Stimulated activated naive CD8-positive, alpha-beta T cell treated with anti-CD3 and anti-CD28 coated beads, Interleukin-15, Interleukin-2, amounts not matched to agents 100 U/mL and 50 U/mL, for 24 hours (primary cell): ENCODE measurements around the gene G0S2.
"Not testable (repeated sequence)": the region's sequence is repeated elsewhere in the genome, so short reads cannot be mapped to it uniquely, and the experiment has no call there.

Experiments
- ATAC-seq: fragments of 150-1000 bp; cut with Tn5 transposase; one replicate; pipeline ENCODE4 v1.10.0; 2021
- DNase-seq: peaks from one replicate; pipeline ENCODE4 v3.0.0; 2021

Gene G0S2

DNA sequence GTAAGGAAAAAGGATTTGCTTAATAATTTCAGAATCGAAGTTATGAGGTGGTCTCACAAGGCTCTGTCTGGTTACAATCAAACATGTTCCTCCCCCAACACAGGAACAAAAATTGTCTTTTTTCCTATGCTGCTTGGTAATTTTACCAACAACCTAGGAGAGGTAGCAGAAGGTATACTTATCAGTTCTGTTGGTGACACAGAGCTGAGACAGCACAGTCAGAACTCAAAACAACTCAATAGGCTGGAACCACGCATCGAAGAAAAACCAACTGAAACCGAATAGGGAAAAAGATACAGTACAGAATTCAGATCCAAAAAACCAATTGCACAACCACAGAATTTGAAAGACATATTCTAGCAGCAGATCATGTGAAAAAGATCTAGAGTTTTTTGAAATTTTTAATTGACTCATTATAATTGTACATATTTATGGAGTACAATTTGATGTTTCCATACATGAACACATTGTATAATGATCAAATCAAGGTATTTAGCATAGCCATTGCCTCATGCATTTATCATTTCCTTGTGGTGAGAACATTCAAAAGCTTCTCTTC is 3.8 kb downstream of the G0S2 start:
- DNase-seq (no peak), ATAC-seq (no peak)

DNA sequence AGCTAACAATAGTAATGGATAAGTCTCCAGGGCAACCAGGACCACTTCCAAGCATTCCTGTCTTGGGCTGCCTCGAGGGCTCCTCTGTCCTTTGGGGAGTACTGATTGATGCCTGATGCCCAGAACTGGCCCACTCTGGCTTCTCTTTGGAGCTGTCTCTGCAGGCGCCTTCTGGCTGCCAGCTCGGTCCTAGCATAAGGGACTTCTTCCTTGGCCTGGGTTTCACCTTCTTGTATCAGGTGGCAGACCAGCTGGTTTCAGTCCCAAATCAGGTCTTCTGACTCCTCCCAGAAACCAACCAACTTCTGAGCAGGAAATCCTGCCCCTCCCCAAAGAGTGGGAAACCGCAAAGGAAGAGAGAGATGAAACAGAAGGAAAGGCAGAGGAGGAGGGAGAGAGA is 10.6 kb downstream of the G0S2 start:
- DNase-seq (no peak), ATAC-seq (no peak)

DNA sequence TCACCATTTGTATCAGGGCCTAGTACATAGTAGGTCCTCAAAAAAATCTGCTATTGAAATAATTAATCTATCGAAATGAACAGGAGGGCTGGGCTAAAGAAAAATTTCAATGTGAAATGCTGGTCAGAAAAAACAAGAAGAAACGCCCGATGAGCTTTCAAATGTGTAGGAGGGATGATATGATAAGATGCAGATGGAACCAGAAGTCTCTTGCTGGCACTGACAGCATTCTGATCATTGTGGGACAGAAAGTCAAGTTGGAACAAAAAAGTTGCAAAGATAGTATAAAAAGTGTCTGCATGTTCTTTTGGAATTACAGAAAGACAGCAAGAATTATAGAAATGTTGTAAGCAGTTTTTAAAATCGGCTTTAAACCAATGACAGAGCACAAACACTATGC is 11.1 kb downstream of the G0S2 start:
- ATAC-seq, result no peak
- DNase-seq, result no peak

DNA sequence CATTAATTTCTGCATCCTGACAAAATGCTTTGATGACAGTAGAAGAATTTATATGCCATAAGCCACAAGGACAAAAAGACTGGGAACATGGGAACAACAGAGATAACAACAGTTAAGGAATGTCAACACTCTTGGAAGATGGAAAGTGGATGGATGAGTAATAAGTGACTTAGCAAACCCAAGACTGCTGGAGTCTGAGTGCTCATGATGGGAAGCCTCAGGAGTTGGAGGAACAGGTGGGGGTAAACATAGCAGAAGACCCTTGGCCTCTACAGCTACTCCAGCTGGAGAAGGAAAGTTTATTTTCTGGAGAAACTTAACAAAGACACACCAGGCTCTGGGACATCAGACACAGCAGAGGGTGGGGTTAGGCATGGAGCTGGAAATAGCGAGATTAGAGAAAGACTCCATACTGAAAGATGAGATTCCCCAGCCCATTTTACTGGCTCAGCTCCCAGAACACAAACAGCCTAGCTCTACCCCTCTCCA is 13.6 kb downstream of the G0S2 start:
- ATAC-seq (no peak), DNase-seq (no peak)

DNA sequence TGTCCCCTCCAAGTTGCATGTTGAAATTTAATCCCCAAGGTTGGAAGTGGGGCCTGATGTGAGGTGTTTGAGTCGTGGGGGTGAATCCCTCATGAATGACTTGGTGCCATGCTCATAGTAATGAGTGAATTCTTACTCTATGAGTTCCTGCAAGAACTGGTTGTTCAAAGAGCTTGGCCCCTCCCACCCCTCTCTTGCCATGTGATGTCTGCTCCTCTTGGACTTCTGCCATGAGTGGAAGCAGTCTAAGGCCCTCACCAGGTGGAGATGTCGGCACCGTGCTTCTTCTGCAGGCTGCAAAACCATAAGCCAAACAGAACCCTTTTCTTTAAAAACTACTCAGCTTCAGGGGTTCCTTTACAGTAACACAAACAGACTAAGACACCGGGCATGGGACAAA is 14.3 kb downstream of the G0S2 start:
- DNase-seq, result no peak
- no peak for ATAC-seq

DNA sequence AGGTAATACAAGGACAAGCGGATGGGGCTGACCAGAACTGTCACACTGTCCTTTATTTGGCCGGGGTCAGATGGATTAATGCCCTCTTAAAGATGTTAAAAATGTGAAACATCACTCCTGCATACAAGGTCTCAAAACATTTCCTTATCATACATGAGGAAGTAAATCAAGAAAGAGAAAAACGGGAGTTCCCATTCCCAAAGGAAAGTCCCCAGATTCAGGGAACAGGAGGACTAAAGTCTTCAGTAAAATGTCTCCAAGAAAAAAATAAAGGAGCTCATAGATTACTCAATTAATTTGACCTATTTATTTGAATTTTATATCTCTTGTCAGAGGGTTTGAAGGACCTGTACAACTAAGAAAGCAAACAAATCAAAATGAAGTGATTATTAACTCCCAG is 16.0 kb downstream of the G0S2 start:
- DNase-seq (no peak), ATAC-seq (no peak)

DNA sequence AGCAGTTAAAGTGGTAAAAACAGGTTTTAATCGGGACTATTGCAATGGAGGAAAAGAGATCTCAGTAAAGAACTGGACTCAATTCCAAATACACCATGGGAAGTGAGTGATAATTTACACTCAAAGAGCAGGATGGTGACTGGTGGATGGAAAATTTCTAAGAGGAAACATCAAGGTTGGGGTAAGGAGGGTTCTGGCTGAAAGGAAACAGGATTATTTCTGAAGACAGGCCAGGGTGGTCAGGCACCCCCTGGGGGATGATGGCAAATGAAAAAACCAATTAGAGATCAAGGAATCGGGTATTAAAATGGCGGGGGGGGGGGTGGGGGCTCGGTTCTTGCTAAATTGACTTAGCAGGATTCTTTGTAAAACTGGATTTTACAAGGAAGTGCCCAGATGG is 17.1 kb downstream of the G0S2 start:
- ATAC-seq (no peak), DNase-seq (no peak)

DNA sequence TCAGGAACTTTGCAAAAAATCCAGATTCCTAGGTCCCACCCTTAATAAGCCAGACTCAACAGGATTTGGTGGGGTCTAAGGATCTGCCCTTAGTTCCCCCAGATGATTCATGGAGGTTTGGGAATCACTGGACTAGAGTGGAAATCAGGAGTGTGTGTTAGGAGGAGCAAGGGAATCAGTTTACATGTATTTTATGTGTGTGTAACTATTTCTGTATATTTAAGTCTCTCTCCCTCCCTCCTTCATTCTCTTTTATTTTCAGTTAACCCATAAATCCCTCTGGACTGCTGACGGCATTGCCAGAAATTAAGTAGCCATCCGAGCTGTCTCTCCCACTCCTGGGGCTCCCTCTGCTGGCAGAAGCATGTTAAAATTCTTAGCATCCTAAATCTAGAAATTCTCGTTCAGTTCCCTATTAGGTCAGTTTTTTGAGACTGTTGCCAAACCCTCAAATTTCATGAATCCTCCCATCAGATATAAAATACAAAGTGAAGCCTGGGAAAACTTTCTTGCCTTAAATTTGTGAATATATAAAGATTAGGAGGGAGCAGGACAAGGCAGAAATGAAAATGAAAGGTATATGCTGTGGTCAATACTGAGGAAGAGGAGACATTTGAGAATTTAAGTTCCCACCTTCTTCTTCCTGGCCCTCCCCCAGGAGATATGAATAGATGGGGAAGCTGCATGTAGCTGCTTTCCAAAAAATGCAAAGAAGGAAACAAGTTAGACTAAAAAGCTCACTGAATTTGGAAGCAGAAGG is 17.7 kb downstream of the G0S2 start:
- DNase-seq (peak; percentile 86), ATAC-seq (peak; percentile 56)

DNA sequence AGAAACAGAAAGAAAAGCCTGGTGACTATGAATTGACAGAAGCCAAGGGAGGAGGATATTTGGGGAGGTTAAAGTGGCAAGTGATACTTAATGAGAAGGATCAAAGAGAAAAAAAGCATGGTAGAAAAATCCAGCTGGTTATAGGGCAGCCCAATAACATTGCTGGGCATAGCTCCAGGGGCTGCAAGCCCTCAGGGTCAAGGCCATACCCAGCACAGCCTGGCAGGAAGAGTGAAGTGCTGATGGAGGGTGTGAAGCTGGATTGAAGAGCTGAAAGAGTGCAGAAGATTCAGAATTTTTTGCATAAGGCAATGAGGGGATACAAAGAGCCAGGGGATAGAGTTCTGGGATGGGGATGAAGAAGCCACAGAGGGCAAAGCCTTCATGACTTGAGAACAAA is 21.5 kb downstream of the G0S2 start:
- DNase-seq (no peak), ATAC-seq (no peak)

DNA sequence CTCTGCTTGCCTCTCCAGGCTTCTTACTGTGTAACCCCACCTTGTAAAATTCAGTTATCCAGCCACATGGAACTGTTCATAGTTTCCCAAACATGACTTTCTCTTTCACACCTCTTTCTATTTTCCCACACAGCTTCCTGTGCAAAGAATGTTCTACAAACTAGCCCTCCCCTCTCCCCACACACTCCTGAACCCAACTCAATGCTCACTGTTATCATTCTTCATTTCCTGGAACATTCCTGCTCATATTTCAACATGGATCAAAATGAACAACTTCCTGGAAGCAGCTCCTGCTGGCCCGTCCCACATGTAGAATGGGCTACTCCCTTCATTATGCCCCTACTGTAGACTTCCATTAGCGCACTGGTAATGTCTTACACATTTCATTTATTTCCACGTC is 21.9 kb downstream of the G0S2 start:
- DNase-seq (no peak), ATAC-seq (peak; percentile 45)

DNA sequence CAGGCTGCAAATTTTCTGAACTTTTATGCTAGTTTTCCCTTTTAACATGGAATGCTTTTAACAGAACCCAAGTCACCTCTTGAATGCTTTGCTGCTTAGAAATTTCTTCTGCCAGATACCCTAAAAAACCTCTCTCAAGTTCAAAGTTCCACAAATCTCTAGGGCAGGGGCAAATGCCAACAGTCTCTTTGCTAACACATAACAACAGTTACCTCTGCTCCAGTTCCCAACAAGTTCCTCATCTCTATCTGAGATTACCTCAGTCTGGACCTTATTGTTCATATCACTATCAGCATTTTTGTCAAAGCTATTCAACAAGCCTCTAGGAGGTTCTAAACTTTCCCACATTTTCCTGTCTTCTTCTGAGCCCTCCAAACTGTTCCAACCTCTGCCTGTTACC is 25.5 kb downstream of the G0S2 start:
- not testable (repeated sequence) for DNase-seq, ATAC-seq

DNA sequence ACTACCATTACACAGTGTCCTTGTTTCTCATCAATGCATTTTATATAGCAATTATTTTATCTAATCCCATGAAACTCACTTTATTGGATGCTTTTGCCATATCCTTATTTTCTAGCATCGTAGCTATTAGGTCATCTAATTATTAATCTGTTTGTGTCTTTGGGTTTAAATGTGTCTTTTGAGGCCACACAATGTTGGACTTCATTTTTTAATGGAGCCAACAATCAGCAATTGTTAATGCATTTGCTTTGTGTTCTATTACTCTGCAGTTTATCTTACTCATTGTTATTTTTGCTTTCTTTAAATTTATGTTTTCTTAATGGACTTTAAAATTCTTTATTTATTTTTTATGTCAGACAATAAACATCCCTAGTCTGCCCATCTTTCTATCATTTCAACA is 27.6 kb downstream of the G0S2 start:
- no peak for DNase-seq
- ATAC-seq, result no peak

DNA sequence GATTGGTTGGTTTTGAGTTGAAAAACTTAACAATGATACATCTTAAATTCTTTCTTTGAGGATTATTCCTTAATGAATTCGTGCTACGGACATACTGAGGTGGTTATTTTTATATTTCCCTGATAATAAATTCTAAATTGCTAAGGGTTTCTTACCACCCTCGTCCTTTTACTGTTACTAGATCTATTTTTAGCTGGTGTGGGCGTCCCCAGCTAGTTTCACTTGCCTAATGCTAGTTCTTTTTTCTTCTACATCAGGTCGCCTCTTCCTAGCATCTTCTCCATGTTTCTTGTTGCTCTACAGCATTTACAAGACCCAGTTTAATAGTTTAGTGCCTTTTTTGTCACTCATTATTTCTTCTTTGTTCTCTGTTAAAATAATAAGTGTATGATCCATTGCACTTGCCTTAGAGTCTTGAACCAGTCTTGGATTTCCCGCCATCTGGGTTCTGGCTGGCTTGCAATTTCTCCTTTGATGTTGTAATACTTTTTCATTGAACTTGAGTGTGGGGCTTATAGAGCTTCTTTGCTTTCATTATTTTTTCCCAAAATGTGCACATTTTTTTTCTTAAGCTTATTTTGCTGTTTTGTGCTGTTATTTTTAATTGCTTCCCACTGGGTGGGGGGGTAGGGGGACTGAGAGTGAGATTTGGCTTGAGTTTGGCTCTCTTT is 28.8 kb downstream of the G0S2 start:
- ATAC-seq, result no peak

DNA sequence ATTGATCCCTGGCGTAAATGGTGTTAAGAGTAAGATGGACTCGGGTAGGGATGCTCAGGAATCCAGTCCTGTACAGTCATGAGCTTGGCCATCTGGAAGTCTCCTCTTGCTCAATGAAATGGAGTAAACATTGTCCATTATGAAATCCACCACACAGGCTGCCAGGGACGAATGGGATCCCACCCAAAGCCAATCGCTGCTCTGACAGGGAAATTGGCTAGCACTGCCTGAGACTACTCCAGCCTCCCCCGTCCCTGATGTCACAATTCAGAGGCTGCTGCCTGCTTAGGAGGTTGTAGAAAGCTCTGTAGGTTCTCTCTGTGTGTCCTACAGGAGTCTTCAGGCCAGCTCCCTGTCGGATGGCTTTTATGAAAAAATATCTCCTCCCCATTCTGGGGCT is 29.4 kb downstream of the G0S2 start, which contains the start of gene HSD11B1:
Gene HSD11B1, plus strand, starts transcription at position 263 of the 400 bp plus-strand sequence. Its CDS starts 97 bp downstream, at position 360.
- DNase-seq (no peak), ATAC-seq (no peak)

More for the DNA sequence above, 28.8 kb downstream of the G0S2 start:
- no peak for DNase-seq

DNA sequence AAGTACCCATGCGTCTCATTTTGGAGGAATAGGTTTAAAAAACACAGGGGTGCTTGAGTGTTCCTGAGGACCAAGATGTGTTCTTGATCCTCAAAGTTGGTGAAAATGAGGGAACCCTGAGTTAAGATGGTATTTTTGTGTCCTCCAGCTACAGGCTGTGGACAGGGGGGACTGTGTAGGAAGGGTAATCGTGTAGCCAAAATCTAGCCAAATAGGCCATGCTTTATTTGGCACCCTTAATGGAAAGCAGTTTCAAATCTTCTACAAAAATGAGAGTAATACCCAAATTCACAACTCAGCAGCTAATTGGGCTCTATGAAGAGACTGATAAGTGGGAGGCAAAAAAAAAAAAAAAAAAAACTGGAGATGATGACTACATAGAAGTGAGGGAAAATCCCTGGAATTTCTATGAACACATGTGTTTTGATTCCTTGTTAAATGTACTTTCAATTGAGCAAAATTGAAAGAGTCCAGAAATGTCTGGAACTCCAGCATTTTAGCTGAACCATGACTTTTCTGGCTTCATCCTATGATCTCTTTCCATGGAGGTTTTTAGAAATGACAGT is 29.9 kb downstream of the G0S2 start:
- DNase-seq (no peak), ATAC-seq (no peak)

DNA sequence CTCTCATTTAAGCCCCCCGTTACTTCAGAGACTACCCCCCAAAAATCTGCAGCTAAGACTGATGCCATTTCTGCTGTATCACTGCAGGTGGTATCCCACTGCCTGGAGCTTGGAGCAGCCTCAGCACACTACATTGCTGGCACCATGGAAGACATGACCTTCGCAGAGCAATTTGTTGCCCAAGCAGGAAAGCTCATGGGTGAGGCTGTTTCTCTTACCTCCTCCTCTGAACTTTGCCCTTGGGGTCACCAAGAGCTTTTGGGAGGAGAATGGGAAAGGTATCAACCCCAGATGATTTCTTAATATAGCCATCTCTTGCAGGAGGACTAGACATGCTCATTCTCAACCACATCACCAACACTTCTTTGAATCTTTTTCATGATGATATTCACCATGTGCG is 31.4 kb downstream of the G0S2 start:
- DNase-seq (no peak), ATAC-seq (no peak)

DNA sequence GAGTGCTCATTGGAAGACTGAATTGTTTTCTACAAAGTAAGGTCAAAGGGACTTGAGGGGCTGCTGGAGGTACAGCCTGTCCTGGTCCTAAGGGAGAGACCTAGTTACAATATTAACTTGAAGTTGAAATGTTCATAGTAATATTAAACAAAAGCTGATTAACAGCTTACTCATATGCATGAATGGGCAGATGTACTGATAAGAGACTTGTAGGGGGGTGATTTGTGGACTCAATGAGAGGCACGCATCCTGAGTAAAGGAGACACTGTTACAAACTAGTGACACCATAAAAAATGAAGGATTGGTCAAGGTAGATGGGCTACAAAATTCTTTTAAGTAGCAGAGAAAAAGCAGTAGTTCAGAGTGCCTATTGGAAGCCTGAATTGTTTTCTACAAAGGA is 32.1 kb downstream of the G0S2 start:
- DNase-seq, result no peak
- no peak for ATAC-seq

DNA sequence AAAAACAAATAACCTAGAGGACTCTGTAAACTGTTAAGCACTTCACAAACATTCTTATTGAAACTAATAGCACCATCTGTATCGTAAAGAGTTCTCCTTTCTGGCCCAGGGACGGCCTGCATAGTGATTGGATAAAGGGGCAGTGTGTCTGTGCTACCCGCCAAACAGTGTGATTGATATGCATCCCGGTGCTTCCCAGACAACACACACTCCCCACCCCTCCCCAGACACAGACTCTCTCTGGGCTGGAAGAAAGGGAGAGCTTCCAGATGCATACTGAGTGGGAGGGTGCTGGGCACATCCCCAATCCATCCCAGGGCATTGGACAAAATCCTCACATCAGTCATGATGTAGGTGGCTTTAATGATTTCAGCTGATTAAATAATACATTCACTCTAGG is 33.1 kb downstream of the G0S2 start:
- ATAC-seq (no peak), DNase-seq (no peak)

DNA sequence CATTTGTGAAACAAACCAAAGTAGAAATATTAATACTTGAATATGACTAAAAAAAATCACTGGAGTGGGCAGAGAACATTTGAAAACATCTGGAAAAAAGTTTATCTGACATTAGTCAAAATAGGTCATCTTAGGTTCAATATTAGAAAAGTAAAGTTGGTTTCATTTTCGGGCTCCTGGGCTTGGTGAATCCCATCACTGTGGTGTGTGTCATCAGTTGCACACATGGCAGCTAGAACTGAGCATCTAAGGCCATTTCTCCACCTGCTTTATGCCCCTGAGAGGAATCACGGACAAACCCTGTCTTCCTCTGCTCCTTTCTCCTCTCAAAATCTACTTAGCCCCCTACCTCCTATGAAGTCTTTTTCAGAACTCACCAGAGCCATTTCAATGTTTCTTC is 34.9 kb downstream of the G0S2 start:
- DNase-seq, result no peak
- ATAC-seq, result peak; percentile 71

DNA sequence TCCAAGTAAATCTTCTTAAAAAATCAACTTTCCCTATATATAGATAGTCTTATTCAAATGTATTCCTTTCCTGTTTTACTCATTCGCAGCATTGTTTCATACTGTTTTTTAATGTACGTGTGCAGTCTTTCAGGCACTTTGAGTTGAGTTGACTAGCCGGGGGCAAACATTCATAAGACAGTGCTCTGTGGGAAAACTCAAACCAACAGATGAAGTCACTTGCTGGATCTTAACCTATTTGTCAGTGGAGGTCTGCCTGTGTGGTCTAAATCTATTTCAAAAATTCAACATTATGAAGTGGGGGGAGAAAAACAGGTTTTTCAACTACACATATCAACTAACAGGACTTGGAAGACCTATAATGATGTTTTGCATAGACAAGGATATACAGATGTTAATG is 35.6 kb downstream of the G0S2 start:
- DNase-seq (no peak), ATAC-seq (peak; percentile 48)

DNA sequence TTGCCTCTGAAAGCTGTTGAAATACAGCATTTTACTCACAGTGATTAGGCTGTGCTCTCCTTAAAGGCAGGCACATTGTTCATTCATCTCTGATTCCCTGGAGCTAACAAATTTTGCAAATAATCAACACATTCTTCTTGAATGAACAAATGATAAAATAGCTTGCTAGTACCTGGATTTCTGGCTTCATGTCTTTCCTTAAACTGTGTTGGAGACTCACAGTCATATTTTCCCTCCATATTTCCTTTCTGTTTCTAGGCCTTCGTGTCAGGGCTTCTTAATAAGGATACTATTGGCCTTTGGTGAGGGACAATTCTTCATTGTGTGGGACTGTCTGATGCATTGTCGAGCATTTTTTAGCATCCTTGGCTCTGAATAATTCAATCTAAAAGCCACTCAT is 39.1 kb downstream of the G0S2 start:
- no peak for ATAC-seq

DNA sequence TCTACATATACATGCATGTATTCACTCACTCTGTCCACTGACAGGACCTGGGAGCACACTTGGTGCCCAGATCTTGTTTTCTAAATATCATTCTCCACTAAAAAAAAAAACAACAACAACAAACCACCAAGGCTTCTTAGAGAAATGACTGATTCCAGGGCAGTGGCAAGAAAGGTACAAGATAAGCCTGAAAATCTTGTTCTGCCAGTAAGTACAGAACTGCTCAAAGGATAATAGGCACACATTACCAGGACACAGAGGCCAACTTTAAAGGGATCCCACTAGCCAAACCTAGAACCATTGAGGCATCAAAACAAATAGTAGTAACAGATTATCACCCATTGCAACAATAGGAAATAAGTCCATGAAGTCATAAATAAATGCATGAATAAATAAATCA is 40.1 kb downstream of the G0S2 start:
- ATAC-seq (no peak), DNase-seq (no peak)

More for the DNA sequence above, 39.1 kb downstream of the G0S2 start:
- no peak for DNase-seq

DNA sequence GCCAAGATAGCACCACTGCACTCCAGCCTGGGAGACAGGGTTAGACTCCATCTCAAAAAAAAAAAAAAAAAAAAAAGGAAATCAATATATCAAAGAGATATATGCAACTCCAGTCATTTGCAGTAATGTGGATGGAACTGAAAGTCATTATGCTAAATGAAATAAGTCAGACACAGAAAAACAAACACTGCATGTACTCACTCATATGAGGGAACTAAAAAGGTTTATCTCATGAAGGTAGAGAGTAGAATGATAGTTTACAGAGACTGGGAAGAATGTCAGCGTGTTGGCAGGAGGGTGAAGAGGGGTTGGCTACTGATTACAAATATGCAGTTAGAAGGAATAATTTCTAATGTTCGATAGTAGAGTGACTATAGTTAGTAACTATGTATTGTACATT is 42.6 kb downstream of the G0S2 start:
- ATAC-seq, result peak; percentile 64

More for the DNA sequence above, 42.6 kb downstream of the G0S2 start:
- DNase-seq, result no peak
